ENCODE measurements around the gene TSR1. TPM values are rescaled to one million over a fixed set of nuclear protein-coding genes. Genes with fewer than 3 reads are reported as not detected.

Gene TSR1
- total and polyA plus RNA-seq, 9 of the 15 experiments (the other 6 are each of a cell fraction or from before 2014, with no cell fraction given): 16.4 to 87.5 (median 55.2) TPM

- no peak for TF ChIP-seq ATF2 (CRISPR knock-in tag; IDR thresholded peaks at IDR 0.05)
- TF ChIP-seq HNRNPLL (IDR thresholded peaks at IDR 0.05; ENCODE audit: low read depth, low read length, poor library complexity, severe bottlenecking): no peak
- no peak for TF ChIP-seq ZC3H8 (IDR thresholded peaks at IDR 0.05)
- no peak for TF ChIP-seq U2AF2 (optimal IDR thresholded peaks at IDR 0.05; ENCODE audit: low read depth, low read length)
- TF ChIP-seq ZNF282 (CRISPR knock-in tag; IDR thresholded peaks at IDR 0.05): no peak
- TF ChIP-seq, protein P1, sequence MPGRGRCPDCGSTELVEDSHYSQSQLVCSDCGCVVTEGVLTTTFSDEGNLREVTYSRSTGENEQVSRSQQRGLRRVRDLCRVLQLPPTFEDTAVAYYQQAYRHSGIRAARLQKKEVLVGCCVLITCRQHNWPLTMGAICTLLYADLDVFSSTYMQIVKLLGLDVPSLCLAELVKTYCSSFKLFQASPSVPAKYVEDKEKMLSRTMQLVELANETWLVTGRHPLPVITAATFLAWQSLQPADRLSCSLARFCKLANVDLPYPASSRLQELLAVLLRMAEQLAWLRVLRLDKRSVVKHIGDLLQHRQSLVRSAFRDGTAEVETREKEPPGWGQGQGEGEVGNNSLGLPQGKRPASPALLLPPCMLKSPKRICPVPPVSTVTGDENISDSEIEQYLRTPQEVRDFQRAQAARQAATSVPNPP (IDR thresholded peaks at IDR 0.05; ENCODE audit: borderline replicate concordance, insufficient read depth, insufficient read length): no peak
- no peak for TF ChIP-seq ZNF311 (CRISPR knock-in tag; IDR thresholded peaks at IDR 0.05)
- no peak for TF ChIP-seq HLTF (IDR thresholded peaks at IDR 0.05)
- no peak for TF ChIP-seq ZNF398 (CRISPR knock-in tag; IDR thresholded peaks at IDR 0.05)
- peak in 1 of 2 experiments; percentile 91; a peak in 2 of 4 replicates for TF ChIP-seq KDM4B (IDR thresholded peaks at IDR 0.05; ENCODE audit: borderline replicate concordance in 2 of 2, low read depth in 1 of 2)
- no peak for TF ChIP-seq ZBTB9 (CRISPR knock-in tag; IDR thresholded peaks at IDR 0.05)
- TF ChIP-seq RBBP5 (IDR thresholded peaks at IDR 0.05; ENCODE audit: borderline replicate concordance, insufficient read depth, low read length, poor library complexity, severe bottlenecking): no peak
- TF ChIP-seq KLF10 (CRISPR knock-in tag; IDR thresholded peaks at IDR 0.05): no peak
- TF ChIP-seq NR4A1 (CRISPR knock-in tag; IDR thresholded peaks at IDR 0.05): no peak
- TF ChIP-seq NR4A1 (tag; IDR thresholded peaks at IDR 0.05): no peak
- no peak for TF ChIP-seq ZNF140 (CRISPR knock-in tag; IDR thresholded peaks at IDR 0.05)
- TF ChIP-seq FOXP1 (CRISPR knock-in tag; IDR thresholded peaks at IDR 0.05): no peak
- no peak for TF ChIP-seq NONO (IDR thresholded peaks at IDR 0.05; ENCODE audit: low read depth in 2 of 2, low read length in 1 of 2)
- TF ChIP-seq SPI1 (IDR thresholded peaks at IDR 0.05; ENCODE audit: borderline replicate concordance, low read depth, low read length): no peak
- no peak for TF ChIP-seq MED1 (CRISPR knock-in tag; IDR thresholded peaks at IDR 0.05; ENCODE audit: borderline replicate concordance)
- TF ChIP-seq ZNF316 (IDR thresholded peaks at IDR 0.05): no peak
- no peak for TF ChIP-seq ZNF57 (CRISPR knock-in tag; IDR thresholded peaks at IDR 0.05)
These were observed at the start of gene TSR1 (continued) for GRCh38 chr17:2336215-2336851.
